Osteoblast (primary cell): ENCODE measurements around the gene SLC13A3. TPM values are rescaled to one million over a fixed set of nuclear protein-coding genes. Genes with fewer than 3 reads are reported as not detected.

Experiments
- DNase-seq: peaks from one replicate; pipeline ENCODE4 v3.0.0; 2011; ENCODE audit warnings: low spot score, mixed read lengths; ENCODE audit not compliant: insufficient read length; ENCODE audit errors: missing footprints
- H2AFZ ChIP-seq: 2 replicates; pipeline ENCODE4 v1.6.0; 2011; ENCODE audit warnings: mild to moderate bottlenecking, low read length
- H3K27ac ChIP-seq: 2 replicates; pipeline ENCODE4 v1.5.1; 2011; ENCODE audit warnings: mild to moderate bottlenecking, low read depth, low read length, moderate library complexity
- H3K27me3 ChIP-seq: 2 replicates; pipeline ENCODE4 v1.6.0; 2012; ENCODE audit warnings: mild to moderate bottlenecking, control low read depth, inconsistent platforms, low read length, moderate library complexity; ENCODE audit not compliant: insufficient read depth
- H3K36me3 ChIP-seq: 2 replicates; pipeline ENCODE4 v1.5.1; 2011; ENCODE audit warnings: mild to moderate bottlenecking, low read length, control low read depth, moderate library complexity; ENCODE audit not compliant: insufficient read depth
- H3K4me1 ChIP-seq: 2 replicates; pipeline ENCODE4 v1.5.1; 2011; ENCODE audit warnings: mild to moderate bottlenecking, low read length, control low read depth, moderate library complexity; ENCODE audit not compliant: insufficient read depth
- H3K4me2 ChIP-seq: 2 replicates; pipeline ENCODE4 v1.6.0; 2011; ENCODE audit warnings: mild to moderate bottlenecking, low read length; ENCODE audit not compliant: insufficient read depth
- H3K4me3 ChIP-seq: fragments of 200-600 bp; sonication (generic); 3 replicates; pipeline ENCODE4 v1.5.1; 2012; ENCODE audit warnings: mild to moderate bottlenecking, low read length, inconsistent platforms; ENCODE audit not compliant: insufficient read depth
- H3K79me2 ChIP-seq: 2 replicates; pipeline ENCODE4 v1.6.0; 2012; ENCODE audit warnings: mild to moderate bottlenecking, low read length, control low read depth, inconsistent platforms; ENCODE audit not compliant: insufficient read depth
- H3K9me3 ChIP-seq: 2 replicates; pipeline ENCODE4 v1.5.1; 2011; ENCODE audit warnings: low read depth, low read length, control low read depth
- H4K20me1 ChIP-seq: 2 replicates; pipeline ENCODE4 v1.6.0; 2012; ENCODE audit warnings: mild to moderate bottlenecking, low read length, control low read depth; ENCODE audit not compliant: insufficient read depth
- total RNA-seq: library from RNA; depleted of rRNA; stranded (reverse); fragments of >200 nt; gene quantifications from 2 replicates; pipeline ENCODE4 v1.2.3, GENCODE V29; 2012
- TF ChIP-seq, protein P1 (sequence below): IDR thresholded peaks from 2 replicates; pipeline ENCODE4 v1.5.1; 2011; ENCODE audit warnings: mild to moderate bottlenecking, low read depth, low read length, moderate library complexity; ENCODE audit errors: extremely low read depth

Gene SLC13A3
- total RNA-seq, 1 donor: 1.8 TPM

DNA sequence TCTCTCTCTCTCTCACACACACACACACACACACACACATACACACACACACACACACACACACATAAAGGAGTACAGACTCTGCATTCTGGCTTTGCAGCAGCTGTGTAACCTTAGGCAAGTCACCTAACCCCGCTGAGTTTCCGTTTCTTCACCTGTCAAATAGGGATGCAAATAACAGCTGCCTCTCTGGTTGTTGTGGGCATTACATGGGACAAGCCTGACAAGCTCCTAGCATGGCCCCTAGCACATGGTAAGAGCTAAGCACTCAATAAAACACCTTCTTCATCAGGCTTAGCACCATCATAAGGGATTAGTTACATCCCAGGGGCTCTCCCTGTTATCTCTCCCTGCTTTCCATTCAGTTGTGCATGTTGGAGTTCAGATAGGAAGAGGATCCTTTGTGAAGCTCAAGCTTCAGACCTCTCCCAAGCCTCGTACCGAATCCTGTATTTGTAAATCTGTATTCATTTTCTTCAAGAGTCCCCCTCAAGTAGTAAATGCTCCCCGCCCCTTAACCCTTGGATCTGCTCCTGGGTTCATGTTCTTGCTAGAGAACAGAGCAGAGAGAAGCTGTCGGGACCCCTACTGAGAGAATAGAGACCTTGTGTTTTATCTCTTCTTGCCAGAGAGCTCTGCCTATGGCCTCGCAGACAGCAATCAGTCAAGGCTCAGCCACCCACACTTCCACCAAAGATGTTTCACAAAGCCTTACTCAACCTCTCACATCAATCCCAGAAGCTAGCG, 2.2 kb downstream of the SLC13A3 start:
- no peak overlapping the region for H2AFZ ChIP-seq
- peaks cover 21% of the 10 kb centered on the region for H3K27me3 ChIP-seq
- H3K9me3 ChIP-seq: no peaks in the 10 kb centered on the region
- no peak overlapping the region for H3K4me3 ChIP-seq
- no peak overlapping the region for H3K27ac ChIP-seq
- H3K36me3 ChIP-seq: no peaks in the 10 kb centered on the region
- no peak for DNase-seq
- H4K20me1 ChIP-seq: no peaks in the 10 kb centered on the region
- TF ChIP-seq, protein P1, sequence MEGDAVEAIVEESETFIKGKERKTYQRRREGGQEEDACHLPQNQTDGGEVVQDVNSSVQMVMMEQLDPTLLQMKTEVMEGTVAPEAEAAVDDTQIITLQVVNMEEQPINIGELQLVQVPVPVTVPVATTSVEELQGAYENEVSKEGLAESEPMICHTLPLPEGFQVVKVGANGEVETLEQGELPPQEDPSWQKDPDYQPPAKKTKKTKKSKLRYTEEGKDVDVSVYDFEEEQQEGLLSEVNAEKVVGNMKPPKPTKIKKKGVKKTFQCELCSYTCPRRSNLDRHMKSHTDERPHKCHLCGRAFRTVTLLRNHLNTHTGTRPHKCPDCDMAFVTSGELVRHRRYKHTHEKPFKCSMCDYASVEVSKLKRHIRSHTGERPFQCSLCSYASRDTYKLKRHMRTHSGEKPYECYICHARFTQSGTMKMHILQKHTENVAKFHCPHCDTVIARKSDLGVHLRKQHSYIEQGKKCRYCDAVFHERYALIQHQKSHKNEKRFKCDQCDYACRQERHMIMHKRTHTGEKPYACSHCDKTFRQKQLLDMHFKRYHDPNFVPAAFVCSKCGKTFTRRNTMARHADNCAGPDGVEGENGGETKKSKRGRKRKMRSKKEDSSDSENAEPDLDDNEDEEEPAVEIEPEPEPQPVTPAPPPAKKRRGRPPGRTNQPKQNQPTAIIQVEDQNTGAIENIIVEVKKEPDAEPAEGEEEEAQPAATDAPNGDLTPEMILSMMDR: no peak
- no peaks in the 10 kb centered on the region for H3K79me2 ChIP-seq
- peaks cover 5% of the 10 kb centered on the region for H3K4me1 ChIP-seq
- H3K4me2 ChIP-seq: no peak overlapping the region

DNA sequence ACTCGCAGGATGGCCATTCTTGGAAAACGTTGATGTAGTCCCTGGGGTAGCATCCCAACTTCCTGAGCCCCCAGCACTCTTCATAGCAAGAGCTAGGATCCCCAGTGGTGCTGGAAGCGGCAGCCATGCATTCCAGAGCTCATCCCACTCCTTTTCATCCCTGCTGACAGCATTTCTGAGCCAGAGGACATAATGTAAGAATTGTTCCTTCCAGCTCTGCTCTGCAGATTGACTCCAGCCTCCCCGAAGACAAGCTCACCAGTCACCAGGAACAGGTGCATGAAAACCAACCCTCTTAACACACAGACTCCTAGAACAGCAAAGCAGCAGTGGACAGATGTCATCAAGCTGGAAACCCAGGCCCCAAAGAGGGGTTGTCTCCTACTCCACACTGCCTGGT, 3.8 kb downstream of the SLC13A3 start:
- H2AFZ ChIP-seq: no peak overlapping the region
- H3K27ac ChIP-seq: no peak overlapping the region
- no peaks in the 10 kb centered on the region for H3K36me3 ChIP-seq
- H3K27me3 ChIP-seq: peaks cover 21% of the 10 kb centered on the region
- no peak overlapping the region for H3K4me3 ChIP-seq
- H3K9me3 ChIP-seq: no peaks in the 10 kb centered on the region
- H3K4me2 ChIP-seq: no peak overlapping the region
- H3K4me1 ChIP-seq: peaks cover 5% of the 10 kb centered on the region
- H4K20me1 ChIP-seq: no peaks in the 10 kb centered on the region
- H3K79me2 ChIP-seq: no peaks in the 10 kb centered on the region
- no peak for DNase-seq
- TF ChIP-seq, protein P1: no peak

DNA sequence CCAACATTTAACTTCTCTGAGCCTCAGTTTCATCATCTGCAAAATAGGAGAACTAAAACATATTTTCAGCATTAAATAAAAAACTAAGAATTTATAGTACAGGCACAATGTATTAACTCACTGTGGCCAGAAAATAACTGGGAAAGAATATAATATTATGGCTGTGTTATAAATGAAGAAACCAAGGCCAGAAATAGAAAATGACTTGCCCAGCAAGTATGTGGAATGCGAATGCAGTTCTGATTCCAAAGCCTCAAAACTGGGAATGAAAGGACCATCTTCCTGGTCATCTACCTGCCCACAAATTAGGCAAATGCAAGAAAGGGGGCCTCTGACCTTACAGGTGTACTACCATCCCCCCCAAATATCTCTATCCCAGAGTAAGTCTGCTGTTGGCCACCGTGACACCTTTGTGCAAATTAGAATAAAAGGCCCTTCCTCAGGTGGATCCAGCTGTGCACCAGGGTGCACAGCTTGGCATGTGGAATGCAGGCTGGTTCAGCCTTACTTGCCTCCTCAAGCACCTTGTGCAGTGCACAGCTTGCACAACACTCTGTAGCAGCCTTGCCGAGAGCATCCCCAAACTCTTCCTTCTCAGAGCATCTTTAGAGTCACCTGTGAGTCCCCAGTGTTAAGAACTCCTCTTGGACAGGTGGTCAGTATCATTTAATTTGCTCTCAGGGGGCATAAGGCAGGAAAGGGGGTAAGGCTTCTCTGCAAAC, 4.4 kb downstream of the SLC13A3 start:
- no peak for DNase-seq
- Histone ChIP-seq H3K4me3 (no peak overlapping the region), H4K20me1 (no peaks in the 10 kb centered on the region), H3K27ac (no peak overlapping the region), H2AFZ (no peak overlapping the region), H3K4me2 (no peak overlapping the region), H3K36me3 (no peaks in the 10 kb centered on the region), H3K27me3 (peaks cover 18% of the 10 kb centered on the region), H3K79me2 (no peaks in the 10 kb centered on the region), H3K9me3 (no peaks in the 10 kb centered on the region), H3K4me1 (peaks cover 5% of the 10 kb centered on the region)
- TF ChIP-seq, protein P1: no peak

DNA sequence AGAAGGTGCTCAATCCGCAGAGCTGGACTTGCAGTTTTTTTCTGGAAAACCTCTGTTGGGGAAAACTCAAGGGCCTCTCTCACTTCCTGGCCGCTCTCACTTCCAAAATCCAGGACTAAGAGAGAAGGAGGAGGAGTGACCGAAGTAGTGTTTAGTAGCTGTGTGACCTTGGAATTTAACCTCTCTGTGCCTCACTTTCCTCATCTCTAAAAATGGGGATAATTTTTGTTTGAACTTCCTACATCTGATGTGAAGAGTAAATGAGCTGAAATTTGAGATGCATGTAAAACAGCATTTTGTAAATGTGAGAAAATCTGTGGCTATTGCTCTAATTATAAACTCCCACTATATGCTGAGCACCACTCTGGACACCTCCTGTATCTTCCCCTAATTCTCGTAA, 5.1 kb downstream of the SLC13A3 start:
- DNase-seq: no peak
- Histone ChIP-seq H3K27me3 (peaks cover 11% of the 10 kb centered on the region), H3K4me3 (no peak overlapping the region), H3K4me1 (peaks cover 5% of the 10 kb centered on the region), H3K36me3 (no peaks in the 10 kb centered on the region), H3K27ac (no peak overlapping the region), H3K4me2 (no peak overlapping the region), H3K9me3 (no peaks in the 10 kb centered on the region), H4K20me1 (no peaks in the 10 kb centered on the region), H2AFZ (no peak overlapping the region), H3K79me2 (no peaks in the 10 kb centered on the region)
- TF ChIP-seq, protein P1: no peak
